Astrocyte (in vitro differentiated cells and primary cell): ENCODE measurements around the gene CFAP20.

Source experiments
- EZH2 ChIP-seq: IDR thresholded peaks from 2 replicates; pipeline ENCODE4 v1.6.1; 2012; ENCODE audit warnings: mild to moderate bottlenecking, low read length, inconsistent platforms; ENCODE audit not compliant: insufficient read depth
- TF ChIP-seq, protein P1 (sequence below): IDR thresholded peaks from 2 replicates; pipeline ENCODE4 v1.5.1; 2011; ENCODE audit warnings: low read depth, mild to moderate bottlenecking, inconsistent platforms, low read length, moderate library complexity; ENCODE audit not compliant: insufficient read depth

DNA sequence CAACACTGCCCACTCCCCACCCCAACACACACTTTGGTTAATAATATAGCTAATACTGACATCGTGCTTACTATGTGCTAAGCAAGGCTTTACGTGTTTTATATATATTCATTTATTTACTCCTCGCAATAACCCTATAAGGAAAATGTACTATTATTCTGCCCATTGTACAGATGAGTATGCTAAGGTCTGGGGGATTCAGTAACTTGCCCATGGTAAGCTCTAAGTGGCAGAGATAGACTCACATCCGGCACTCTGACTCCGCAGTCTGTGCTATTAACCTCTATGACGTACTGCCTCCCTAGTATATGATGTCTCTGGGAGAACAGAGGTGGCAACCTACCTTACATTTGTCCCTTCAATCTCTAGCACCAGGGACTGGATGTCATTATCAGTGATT is 12.7 kb downstream of the CFAP20 start:
- TF ChIP-seq, protein P1, sequence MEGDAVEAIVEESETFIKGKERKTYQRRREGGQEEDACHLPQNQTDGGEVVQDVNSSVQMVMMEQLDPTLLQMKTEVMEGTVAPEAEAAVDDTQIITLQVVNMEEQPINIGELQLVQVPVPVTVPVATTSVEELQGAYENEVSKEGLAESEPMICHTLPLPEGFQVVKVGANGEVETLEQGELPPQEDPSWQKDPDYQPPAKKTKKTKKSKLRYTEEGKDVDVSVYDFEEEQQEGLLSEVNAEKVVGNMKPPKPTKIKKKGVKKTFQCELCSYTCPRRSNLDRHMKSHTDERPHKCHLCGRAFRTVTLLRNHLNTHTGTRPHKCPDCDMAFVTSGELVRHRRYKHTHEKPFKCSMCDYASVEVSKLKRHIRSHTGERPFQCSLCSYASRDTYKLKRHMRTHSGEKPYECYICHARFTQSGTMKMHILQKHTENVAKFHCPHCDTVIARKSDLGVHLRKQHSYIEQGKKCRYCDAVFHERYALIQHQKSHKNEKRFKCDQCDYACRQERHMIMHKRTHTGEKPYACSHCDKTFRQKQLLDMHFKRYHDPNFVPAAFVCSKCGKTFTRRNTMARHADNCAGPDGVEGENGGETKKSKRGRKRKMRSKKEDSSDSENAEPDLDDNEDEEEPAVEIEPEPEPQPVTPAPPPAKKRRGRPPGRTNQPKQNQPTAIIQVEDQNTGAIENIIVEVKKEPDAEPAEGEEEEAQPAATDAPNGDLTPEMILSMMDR, result no peak
- TF ChIP-seq EZH2, result no peak
